GM21717 (cell line): ENCODE results near the gene OR1I1.

Experiments used
- ATAC-seq: cut with Tn5 transposase; IDR thresholded peaks from one replicate; pipeline ENCODE4 v1.9.1; 2021; ENCODE audit warnings: mild to moderate bottlenecking, moderate library complexity; ENCODE audit not compliant: unreplicated experiment

OR1I1 gene

DNA sequence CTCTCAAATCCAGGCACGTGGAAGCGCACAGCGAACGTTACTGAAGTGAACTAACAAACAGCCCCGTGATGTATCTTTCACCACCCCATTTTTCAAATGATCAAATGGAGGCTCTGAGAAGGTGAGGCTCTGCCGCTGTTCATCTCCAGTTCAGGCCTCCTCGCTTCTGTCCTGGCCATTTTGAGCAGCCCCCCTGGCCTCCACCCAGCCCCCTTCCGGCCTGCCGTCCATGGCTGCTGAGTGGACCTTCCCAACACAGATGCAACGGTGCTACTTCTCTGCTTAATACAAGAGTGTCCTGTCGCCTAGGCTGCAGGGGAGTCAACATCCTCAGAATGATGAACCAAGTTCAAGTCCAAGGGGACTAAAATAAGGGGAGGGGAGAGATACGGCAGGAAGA, 34.8 kb downstream of the OR1I1 start:
- no peak for ATAC-seq

DNA sequence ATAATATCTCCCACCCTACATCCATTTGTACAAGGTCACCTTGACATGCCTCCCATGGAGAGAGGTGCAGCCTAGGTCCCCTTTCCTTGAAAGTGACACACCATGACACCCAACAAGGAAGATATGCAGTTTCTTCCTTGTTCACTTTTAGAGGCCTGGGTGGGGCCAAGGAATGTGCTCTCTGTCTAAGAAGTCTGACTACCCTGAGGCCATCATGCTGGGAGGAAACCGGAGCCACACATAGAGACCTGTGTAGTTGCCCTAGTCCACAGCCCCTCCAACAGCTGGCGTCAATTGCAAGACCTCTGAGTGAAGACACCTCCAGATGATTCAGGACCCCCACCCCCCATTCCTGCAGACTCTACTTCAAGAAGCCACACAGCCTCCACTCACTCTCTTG, 36.2 kb downstream of the OR1I1 start:
- no peak for ATAC-seq

GRCh38 chr19:15118789-15119494, 36.9 kb downstream of the OR1I1 start:
- no peak for ATAC-seq

DNA sequence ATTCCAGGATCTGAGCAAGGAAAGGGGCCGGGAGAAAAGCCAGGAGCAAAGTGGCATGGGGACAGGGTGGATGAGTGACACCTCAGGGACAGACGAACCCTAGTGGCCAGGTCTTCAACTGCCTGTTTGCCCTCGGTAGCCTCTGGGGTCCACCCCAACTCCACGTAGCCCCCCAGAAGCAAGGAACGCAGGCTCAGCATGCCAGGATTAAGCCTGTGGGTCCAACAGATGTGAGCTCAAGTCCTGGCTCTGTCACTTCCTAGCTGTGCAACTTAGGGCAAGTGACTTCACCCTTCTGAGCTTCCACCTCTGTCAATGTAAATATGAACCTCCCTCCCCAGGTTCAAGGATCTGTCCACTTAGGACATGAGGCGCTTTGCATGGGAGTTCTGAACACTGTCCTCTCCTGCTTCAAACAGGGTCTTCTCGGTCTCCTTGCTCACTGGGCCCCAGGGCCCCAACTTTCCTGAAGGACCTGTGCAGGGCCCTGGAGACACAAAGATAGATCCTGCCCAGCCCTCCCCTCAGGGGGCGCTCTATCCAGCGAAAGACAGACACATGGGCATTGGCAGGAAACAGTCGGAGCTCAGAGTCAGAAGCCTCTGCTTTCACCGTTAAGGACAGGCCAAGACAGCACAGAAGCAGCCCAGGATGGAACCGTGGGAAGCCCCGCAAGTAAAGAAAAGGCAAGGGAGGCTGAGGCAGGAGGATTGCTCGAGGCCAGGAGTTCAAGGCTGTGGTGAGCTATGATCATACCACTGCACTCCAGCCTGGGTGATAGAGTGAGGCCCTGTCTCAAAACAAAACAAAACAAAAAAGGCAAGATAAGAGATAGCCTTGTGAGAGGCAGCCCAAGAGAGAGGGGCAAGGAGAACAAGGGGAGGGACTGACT, 38.4 kb downstream of the OR1I1 start:
- ATAC-seq: no peak

- ATAC-seq: no peak
These were observed 40.5 kb downstream of the OR1I1 start for GRCh38 chr19:15122331-15123030.

DNA sequence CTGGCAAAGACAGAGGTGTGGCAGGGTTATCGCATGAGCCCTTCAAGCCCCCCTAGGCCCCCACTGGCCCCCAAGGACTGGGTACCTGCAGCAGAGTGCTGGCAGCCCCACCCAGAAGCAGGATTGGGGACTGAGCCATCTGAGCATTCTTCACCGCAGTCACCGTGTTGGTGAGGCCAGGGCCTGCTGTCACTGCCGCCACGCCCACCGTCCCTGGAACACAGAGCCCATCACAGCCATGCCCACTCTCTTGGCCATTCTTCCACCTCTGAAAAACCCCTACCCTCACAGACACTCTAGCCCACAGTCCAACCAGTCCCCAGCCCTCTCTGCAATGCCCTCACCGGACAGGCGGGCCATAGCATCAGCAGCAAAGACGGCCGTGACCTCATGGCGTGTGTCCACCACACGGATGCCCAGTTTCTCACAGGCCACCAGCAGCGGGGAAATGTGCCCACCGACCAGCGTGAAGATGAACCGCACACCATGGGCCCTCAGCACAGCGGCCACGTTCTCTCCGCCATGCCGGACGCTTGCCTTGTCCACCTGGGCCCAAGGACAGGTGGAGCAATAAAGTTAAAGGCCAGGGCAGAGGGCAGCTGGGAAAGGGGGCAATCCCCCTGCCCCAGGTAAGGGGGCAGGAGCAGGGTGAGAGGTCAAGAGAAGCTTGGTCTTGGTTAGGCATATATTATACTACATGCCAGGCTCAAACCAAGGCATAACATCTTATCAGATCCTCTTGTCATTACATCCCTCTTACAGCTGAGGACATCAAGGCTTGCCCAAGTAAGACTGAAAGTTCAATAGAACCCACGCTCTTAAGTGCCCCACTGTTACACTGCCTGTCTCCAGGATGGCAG, 41.2 kb downstream of the OR1I1 start:
- no peak for ATAC-seq

DNA sequence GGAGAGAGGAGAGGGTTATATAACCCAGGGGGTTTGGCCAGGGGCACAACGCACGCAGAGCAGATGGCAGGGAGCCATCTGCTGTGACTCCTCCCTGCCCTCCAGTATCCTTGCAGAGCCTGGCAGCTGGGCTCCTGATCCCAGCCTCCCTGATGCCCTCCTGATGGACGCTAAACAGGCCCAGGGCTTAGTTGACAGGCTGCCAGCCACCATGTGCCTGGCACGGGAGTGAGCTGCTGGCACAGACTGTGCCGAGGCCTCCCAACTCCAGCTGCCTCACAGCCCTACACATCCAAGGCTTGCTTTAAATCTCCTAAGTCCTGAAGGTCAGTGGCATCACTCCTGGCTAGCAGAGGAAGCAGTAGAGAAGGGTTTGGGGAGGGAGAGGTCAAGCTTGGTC, 41.9 kb downstream of the OR1I1 start:
- no peak for ATAC-seq

GRCh38 chr19:15124572-15125231, 42.7 kb downstream of the OR1I1 start:
- ATAC-seq: peak; percentile 5

DNA sequence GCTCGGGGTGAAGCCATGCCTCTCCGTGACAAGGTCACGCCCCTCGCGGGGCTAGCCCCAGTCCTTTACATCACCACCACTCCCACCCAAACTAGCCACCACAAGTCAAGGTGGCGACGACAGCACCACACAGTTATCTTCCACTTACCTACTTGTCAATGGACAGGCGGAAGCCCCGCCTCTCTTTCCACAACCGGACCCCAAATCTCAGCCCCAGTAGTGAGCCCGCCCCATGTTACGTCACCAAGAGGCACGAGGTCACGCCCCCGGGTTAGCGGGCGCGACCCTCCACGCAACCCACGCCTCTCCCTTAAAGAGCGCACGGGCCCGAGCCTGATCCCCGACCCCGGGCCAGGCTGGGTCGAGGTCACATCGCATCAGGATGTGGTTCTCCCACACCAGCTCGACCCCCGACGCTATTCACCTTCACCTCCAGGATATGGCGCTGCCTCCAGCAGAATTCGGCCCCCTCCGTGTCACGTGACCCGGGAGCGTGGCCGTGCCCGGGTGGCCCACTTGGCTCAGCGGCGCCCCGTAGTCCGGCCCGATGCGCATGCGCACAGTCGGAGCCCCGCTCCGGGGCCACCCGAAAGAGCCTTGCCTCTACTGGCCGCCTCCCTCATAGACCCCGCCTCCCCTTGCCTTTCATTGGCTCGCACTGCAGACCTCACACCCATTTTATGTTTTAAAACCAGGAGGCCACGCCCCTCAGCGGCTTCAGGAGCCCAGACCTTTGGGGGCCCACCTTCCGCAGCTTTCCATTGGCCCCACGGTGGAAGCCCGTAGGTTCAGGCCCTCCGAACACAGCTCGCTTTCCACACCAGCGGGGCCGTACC, 43.4 kb downstream of the OR1I1 start:
- peak; percentile 61 for ATAC-seq

GRCh38 chr19:15126131-15126910, 44.3 kb downstream of the OR1I1 start:
- ATAC-seq: no peak

DNA sequence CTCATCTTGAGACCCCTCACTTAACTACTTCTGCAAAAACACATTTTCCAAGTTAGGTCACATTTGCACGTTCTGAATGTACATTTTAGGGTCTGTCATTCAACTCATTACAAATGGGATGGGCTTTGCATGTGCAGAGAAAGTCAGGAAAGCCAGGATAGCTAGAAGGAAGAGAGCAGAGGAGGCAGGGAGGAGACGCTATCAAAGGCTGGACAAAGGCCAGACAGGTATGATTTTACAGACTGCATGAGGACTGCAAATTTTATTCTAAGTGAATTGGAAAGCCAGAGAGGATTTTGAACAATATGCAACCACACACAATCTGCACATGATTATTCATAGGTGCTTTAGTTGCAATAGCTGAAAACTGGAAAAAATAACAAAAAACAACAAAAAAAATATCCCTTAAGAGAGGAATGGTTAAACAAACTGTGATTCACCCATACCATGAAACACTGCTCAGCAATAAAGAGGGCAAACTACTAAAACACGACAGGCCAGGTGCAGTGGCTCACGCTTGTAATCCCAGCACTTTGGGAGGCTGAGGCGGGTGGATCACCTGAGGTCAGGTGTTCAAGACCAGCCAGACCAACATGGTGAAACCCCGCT, 46.3 kb downstream of the OR1I1 start:
- ATAC-seq: no peak

GRCh38 chr19:15129856-15130585, 48.0 kb downstream of the OR1I1 start:
- no peak for ATAC-seq

- ATAC-seq: no peak
These were observed 54.4 kb downstream of the OR1I1 start for GRCh38 chr19:15136234-15136954.

DNA sequence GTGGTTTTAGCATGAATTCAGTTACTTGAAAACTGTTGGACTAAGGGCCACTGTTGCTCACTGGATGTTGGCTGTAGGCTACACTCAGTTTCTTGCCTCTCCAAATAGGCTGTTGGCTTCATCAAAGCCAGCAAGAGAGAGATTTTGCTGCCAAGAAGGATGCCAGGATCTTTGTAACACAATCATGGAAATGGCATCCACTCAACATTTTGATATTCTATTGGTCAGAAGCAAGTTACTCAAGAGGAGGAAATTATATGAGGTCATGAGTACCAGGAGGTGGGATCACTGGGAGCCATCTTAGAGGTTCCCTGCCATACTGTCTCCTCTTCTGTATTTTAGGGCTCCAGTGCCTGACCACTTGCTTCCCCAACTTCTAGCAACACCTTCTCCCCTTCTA, 55.8 kb downstream of the OR1I1 start:
- no peak for ATAC-seq

DNA sequence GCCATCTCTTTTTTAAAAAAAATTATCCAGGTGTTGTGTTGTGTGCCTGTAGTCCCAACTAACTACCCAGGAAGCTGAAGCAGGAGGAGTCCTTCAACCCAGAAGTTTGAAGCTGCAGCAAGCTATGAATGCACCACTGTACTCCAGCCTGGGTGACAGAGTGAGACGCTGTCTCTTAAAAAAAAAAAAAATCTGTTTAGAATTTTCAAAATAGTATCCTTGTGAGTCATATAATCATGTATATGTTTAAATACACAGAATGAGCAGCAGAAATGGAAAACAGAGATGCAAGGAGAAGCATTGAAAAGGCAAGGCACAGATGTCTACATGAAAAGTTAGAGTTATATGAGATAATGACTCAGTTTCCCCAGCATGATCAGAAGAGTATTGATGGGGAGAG, 56.4 kb downstream of the OR1I1 start:
- ATAC-seq: no peak

- ATAC-seq: no peak
These were observed 59.1 kb downstream of the OR1I1 start for GRCh38 chr19:15141143-15141542.

DNA sequence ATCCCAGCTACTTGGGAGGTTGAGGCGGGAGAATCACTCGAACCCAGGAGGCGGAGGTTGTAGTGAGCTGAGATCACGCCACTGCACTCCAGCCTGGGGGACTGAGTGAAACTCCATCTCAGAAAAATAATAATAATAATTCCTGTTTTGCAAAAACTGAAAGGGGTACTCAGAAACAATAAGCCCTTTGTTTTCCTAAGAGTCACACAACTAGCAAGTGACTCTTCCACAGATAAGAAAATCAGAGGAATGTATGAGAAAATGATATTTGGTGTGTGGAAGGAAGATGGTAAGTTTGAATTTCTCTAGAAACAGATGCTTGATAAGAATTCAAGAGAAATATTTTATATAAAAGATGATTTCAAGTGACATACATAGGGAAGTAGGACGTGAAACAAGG, 60.3 kb downstream of the OR1I1 start:
- ATAC-seq: no peak
